HepG2 (cell line): Measurements from ENCODE around the gene NUDT3. TPM values are rescaled to one million over a fixed set of nuclear protein-coding genes. Genes with fewer than 3 reads are reported as not detected.

Source experiments
- CHD4 ChIP-seq: fragments of 200-600 bp; sonication (generic); IDR thresholded peaks from 2 replicates; pipeline ENCODE4 v1.7.0; 2017; ENCODE audit warnings: mild to moderate bottlenecking, low read length, borderline replicate concordance
- FOXO1 ChIP-seq: sonication (generic); formaldehyde crosslinking; IDR thresholded peaks from 2 replicates; pipeline ENCODE4 v1.4.0; 2020; ENCODE audit warnings: missing genetic modification reagents
- GTF3A ChIP-seq: sonication (generic); formaldehyde crosslinking; conservative IDR thresholded peaks from 2 replicates; pipeline ENCODE4 v1.4.0; 2020; ENCODE audit warnings: mild to moderate bottlenecking, missing genetic modification reagents
- HIVEP1 ChIP-seq: sonication (generic); formaldehyde crosslinking; IDR thresholded peaks from 2 replicates; pipeline ENCODE4 v1.4.0; 2020; ENCODE audit warnings: mild to moderate bottlenecking, missing genetic modification reagents
- KDM2A ChIP-seq: sonication (generic); formaldehyde crosslinking; IDR thresholded peaks from 2 replicates; pipeline ENCODE4 v1.4.0; 2020; ENCODE audit warnings: low read depth, missing genetic modification reagents, borderline replicate concordance
- MLLT10 ChIP-seq: sonication (generic); formaldehyde crosslinking; IDR thresholded peaks from 2 replicates; pipeline ENCODE4 v1.4.0; 2020; ENCODE audit warnings: missing genetic modification reagents
- MXI1 ChIP-seq: IDR thresholded peaks from 3 replicates; pipeline ENCODE4 v1.6.1; 2012; ENCODE audit warnings: low read depth, low read length, inconsistent platforms, borderline replicate concordance
- NFYC ChIP-seq: IDR thresholded peaks from 2 replicates; pipeline ENCODE4 v1.6.1; 2016; ENCODE audit warnings: missing genetic modification reagents, missing compliant biosample characterization
- RBM39 ChIP-seq: fragments of 200-400 bp; formaldehyde crosslinking; IDR thresholded peaks from one replicate; pipeline ENCODE4 v1.6.1; 2018; ENCODE audit warnings: antibody characterized with exemption, mild to moderate bottlenecking, low read depth, low read length; ENCODE audit not compliant: poor library complexity, severe bottlenecking
- RORA ChIP-seq: sonication (generic); formaldehyde crosslinking; IDR thresholded peaks from 2 replicates; pipeline ENCODE4 v1.5.0; 2020; ENCODE audit warnings: mild to moderate bottlenecking, missing genetic modification reagents, moderate library complexity
- SRSF4 ChIP-seq: fragments of 200-400 bp; formaldehyde crosslinking; IDR thresholded peaks from one replicate; pipeline ENCODE4 v1.6.1; 2018; ENCODE audit warnings: mild to moderate bottlenecking, low read depth, low read length, moderate library complexity; ENCODE audit not compliant: poor library complexity, severe bottlenecking
- SSRP1 ChIP-seq: IDR thresholded peaks from 2 replicates; pipeline ENCODE4 v1.6.1; 2016; ENCODE audit warnings: control low read depth
- TAF15 ChIP-seq: fragments of 200-400 bp; formaldehyde crosslinking; IDR thresholded peaks from one replicate; pipeline ENCODE4 v1.6.1; 2018; ENCODE audit warnings: mild to moderate bottlenecking, low read depth, low read length; ENCODE audit not compliant: poor library complexity, severe bottlenecking
- ZNF430 ChIP-seq: sonication (generic); formaldehyde crosslinking; IDR thresholded peaks from 2 replicates; pipeline ENCODE4 v1.9.0; 2021; ENCODE audit warnings: mild to moderate bottlenecking, missing genetic modification reagents
- ZNF557 ChIP-seq: sonication (generic); formaldehyde crosslinking; IDR thresholded peaks from 2 replicates; pipeline ENCODE4 v1.4.0; 2020; ENCODE audit warnings: missing genetic modification reagents
- ZNF567 ChIP-seq: sonication (generic); formaldehyde crosslinking; IDR thresholded peaks from 2 replicates; pipeline ENCODE4 v1.8.1; 2023; ENCODE audit warnings: mild to moderate bottlenecking, missing genetic modification reagents, borderline replicate concordance
- ZNF615 ChIP-seq: sonication (generic); formaldehyde crosslinking; IDR thresholded peaks from 2 replicates; pipeline ENCODE4 v1.5.0; 2020; ENCODE audit warnings: mild to moderate bottlenecking, missing genetic modification reagents, borderline replicate concordance
- ZNF768 ChIP-seq: sonication (generic); formaldehyde crosslinking; IDR thresholded peaks from 2 replicates; pipeline ENCODE4 v1.4.0; 2020; ENCODE audit warnings: missing genetic modification reagents
- ZNF792 ChIP-seq: IDR thresholded peaks from 2 replicates; pipeline ENCODE4 v1.6.1; 2016
- polyA plus RNA-seq, 8 experiments: library from polyadenylated mRNA; depleted of rRNA in 3 of 8; stranded (reverse) in 7 of 8; unstranded in 1 of 8; fragments of >200 nt; fragmentation: Illumina TruSeq in 4 of 8; extraction: Trizol in 4 of 8; gene quantifications; 2 replicates each; pipeline versions ENCODE4 v1.2.1 to v1.2.3, GENCODE V29; 2011 to 2016; ENCODE audit warnings: low read depth in 4 of 8, missing spikeins in 1 of 8, mixed read lengths in 1 of 8; ENCODE audit not compliant: insufficient read depth in 1 of 8
- total RNA-seq, 5 experiments: library from RNA; depleted of rRNA; stranded (reverse); fragments of >200 nt; fragmentation: Illumina TruSeq; extraction: Trizol; gene quantifications; 2 replicates each; pipeline ENCODE4 v1.2.3, GENCODE V29; 2016; ENCODE audit warnings: low read depth in 1 of 5
- TF ChIP-seq, protein P1 (sequence below): sonication (generic); formaldehyde crosslinking; IDR thresholded peaks from one replicate; pipeline ENCODE4 v1.5.1; 2020; ENCODE audit warnings: mild to moderate bottlenecking, missing genetic modification reagents; ENCODE audit errors: not compliant biosample characterization
- TF ChIP-seq, protein P2 (sequence below): sonication (generic); formaldehyde crosslinking; IDR thresholded peaks from 2 replicates; pipeline ENCODE4 v1.4.0; 2020; ENCODE audit warnings: mild to moderate bottlenecking, missing genetic modification reagents

Gene NUDT3
- total and polyA plus RNA-seq, 2 of the 13 experiments (the other 11 are each of a cell fraction or from before 2014, with no cell fraction given): 20.2 to 20.6 TPM

DNA sequence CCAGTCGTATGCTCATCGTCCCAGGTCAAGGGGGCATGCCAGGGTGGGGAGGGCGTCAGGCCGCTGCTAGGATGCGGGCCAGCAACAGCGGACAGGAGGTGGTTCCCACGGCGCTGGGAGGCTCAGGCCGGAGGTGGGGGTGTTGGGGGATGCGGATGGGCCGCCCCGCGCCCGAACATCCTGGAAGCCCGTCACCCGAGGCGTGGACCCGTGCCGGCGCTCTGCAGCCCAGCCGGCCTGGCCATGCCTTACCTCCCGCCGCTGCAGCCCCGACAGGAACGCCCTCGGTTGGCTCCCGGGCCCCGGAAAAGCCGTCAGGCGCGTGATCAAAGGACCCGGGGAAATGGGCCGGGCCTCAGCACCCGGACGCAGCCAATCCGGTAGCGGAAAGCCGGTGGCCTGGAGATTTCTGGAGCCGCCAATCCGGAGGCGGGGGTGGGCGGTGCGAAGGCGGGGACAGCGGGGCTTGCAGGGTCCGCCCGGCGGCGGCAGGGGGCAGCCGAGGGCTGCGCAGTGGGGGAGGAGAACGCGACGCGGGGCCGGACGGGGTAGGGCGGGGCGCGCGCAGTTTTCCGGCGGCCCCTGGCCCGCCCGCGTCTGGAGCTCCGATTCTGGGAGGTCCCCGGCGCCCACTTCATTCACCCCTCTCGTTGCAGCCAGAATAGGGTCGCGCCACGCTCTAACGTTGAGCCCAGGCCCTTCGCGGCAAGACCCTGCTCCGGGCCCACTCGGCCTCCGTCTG, 143.6 kb downstream of the NUDT3 start, which contains the start of gene SMIM29 (continued):
- TF ChIP-seq, protein P1, sequence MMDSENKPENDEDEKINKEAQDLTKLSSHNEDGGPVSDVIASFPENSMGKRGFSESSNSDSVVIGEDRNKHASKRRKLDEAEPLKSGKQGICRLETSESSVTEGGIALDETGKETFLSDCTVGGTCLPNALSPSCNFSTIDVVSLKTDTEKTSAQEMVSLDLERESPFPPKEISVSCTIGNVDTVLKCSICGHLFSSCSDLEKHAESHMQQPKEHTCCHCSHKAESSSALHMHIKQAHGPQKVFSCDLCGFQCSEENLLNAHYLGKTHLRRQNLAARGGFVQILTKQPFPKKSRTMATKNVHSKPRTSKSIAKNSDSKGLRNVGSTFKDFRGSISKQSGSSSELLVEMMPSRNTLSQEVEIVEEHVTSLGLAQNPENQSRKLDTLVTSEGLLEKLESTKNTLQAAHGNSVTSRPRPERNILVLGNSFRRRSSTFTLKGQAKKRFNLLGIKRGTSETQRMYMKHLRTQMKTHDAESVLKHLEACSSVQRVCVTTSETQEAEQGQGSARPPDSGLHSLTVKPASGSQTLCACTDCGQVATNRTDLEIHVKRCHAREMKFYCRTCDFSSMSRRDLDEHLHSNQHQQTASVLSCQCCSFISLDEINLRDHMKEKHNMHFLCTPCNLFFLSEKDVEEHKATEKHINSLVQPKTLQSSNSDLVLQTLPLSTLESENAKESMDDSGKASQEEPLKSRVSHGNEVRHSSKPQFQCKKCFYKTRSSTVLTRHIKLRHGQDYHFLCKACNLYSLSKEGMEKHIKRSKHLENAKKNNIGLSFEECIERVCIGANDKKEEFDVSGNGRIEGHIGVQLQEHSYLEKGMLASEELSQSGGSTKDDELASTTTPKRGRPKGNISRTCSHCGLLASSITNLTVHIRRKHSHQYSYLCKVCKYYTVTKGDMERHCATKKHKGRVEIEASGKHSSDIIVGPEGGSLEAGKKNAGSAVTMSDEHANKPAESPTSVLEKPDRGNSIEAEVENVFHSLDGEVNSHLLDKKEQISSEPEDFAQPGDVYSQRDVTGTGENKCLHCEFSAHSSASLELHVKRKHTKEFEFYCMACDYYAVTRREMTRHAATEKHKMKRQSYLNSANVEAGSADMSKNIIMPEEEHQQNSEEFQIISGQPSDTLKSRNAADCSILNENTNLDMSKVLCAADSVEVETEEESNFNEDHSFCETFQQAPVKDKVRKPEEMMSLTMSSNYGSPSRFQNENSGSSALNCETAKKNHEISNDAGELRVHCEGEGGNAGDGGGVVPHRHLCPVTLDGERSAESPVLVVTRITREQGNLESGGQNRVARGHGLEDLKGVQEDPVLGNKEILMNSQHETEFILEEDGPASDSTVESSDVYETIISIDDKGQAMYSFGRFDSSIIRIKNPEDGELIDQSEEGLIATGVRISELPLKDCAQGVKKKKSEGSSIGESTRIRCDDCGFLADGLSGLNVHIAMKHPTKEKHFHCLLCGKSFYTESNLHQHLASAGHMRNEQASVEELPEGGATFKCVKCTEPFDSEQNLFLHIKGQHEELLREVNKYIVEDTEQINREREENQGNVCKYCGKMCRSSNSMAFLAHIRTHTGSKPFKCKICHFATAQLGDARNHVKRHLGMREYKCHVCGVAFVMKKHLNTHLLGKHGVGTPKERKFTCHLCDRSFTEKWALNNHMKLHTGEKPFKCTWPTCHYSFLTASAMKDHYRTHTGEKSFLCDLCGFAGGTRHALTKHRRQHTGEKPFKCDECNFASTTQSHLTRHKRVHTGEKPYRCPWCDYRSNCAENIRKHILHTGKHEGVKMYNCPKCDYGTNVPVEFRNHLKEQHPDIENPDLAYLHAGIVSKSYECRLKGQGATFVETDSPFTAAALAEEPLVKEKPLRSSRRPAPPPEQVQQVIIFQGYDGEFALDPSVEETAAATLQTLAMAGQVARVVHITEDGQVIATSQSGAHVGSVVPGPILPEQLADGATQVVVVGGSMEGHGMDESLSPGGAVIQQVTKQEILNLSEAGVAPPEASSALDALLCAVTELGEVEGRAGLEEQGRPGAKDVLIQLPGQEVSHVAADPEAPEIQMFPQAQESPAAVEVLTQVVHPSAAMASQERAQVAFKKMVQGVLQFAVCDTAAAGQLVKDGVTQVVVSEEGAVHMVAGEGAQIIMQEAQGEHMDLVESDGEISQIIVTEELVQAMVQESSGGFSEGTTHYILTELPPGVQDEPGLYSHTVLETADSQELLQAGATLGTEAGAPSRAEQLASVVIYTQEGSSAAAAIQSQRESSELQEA (CRISPR knock-in tag): peak; percentile 73
- no peak; the same call in 1 of the 2 replicates for TF ChIP-seq ZNF792
- TF ChIP-seq, protein P2, sequence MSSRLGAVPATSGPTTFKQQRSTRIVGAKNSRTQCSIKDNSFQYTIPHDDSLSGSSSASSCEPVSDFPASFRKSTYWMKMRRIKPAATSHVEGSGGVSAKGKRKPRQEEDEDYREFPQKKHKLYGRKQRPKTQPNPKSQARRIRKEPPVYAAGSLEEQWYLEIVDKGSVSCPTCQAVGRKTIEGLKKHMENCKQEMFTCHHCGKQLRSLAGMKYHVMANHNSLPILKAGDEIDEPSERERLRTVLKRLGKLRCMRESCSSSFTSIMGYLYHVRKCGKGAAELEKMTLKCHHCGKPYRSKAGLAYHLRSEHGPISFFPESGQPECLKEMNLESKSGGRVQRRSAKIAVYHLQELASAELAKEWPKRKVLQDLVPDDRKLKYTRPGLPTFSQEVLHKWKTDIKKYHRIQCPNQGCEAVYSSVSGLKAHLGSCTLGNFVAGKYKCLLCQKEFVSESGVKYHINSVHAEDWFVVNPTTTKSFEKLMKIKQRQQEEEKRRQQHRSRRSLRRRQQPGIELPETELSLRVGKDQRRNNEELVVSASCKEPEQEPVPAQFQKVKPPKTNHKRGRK (CRISPR knock-in tag): 0 out of 2 replicates have a peak, but pooled peaks have one; percentile 65
- no peak for TF ChIP-seq SSRP1
- no peak for TF ChIP-seq SRSF4
- TF ChIP-seq ZNF768 (CRISPR knock-in tag): peak; percentile 91
- peak; percentile 59; the same call in 1 of the 2 replicates for TF ChIP-seq KDM2A (CRISPR knock-in tag)
- TF ChIP-seq RBM39: peak; percentile 49
- TF ChIP-seq TAF15: no peak
- TF ChIP-seq CHD4: 0 out of 2 replicates have a peak, but pooled peaks have one; percentile 38
- TF ChIP-seq ZNF567 (CRISPR knock-in tag): no peak
- peak; percentile 94; the same call in 1 of the 2 replicates for TF ChIP-seq ZNF430
- peak; percentile 80 for TF ChIP-seq NFYC (CRISPR knock-in tag)
- no peak for TF ChIP-seq RORA (CRISPR knock-in tag)
- TF ChIP-seq MXI1: peak; percentile 95; the same call in 2 of the 3 replicates
- 0 out of 2 replicates have a peak, but pooled peaks have one; percentile 14 for TF ChIP-seq GTF3A (CRISPR knock-in tag)
- TF ChIP-seq ZNF615 (CRISPR knock-in tag): no peak
- no peak; the same call in 1 of the 2 replicates for TF ChIP-seq ZNF557 (CRISPR knock-in tag)
- peak; percentile 90 for TF ChIP-seq HIVEP1 (CRISPR knock-in tag)
- no peak; the same call in 1 of the 2 replicates for TF ChIP-seq FOXO1 (CRISPR knock-in tag)
- TF ChIP-seq MLLT10 (CRISPR knock-in tag): no peak
